Right forelimb (tissue), 1 donor: Measurements from ENCODE around the gene KCNQ1.

Experiments used
- DNase-seq: peaks from one replicate; pipeline ENCODE4 v3.0.0-alpha.2; 2018

The KCNQ1 gene

GRCh38 chr11:2559527-2560311, 114.9 kb downstream of the KCNQ1 start:
- DNase-seq = peak; percentile 44

GRCh38 chr11:2561696-2562581, 117.1 kb downstream of the KCNQ1 start:
- DNase-seq = peak; percentile 59

- peak; percentile 13 for DNase-seq
Measured at GRCh38 chr11:2562890-2563212, 118.0 kb downstream of the KCNQ1 start.

- peak; percentile 16 for DNase-seq
Measured at GRCh38 chr11:2563213-2564007, 118.6 kb downstream of the KCNQ1 start.

GRCh38 chr11:2564008-2564530, 119.3 kb downstream of the KCNQ1 start:
- peak; percentile 30 for DNase-seq

GRCh38 chr11:2564588-2565425, 120.0 kb downstream of the KCNQ1 start:
- peak; percentile 35 for DNase-seq

- no peak for DNase-seq
Measured at GRCh38 chr11:2565447-2566222, 120.8 kb downstream of the KCNQ1 start.

GRCh38 chr11:2566223-2567025, 121.6 kb downstream of the KCNQ1 start:
- peak; percentile 32 for DNase-seq

GRCh38 chr11:2567026-2567671, 122.3 kb downstream of the KCNQ1 start:
- peak; percentile 25 for DNase-seq

GRCh38 chr11:2569321-2569721, 124.5 kb downstream of the KCNQ1 start:
- no peak for DNase-seq

- DNase-seq = peak; percentile 35
Measured at GRCh38 chr11:2569731-2570210, 125.0 kb downstream of the KCNQ1 start.

GRCh38 chr11:2570211-2570811, 125.5 kb downstream of the KCNQ1 start:
- peak; percentile 18 for DNase-seq

GRCh38 chr11:2570841-2571597, 126.2 kb downstream of the KCNQ1 start:
- peak; percentile 21 for DNase-seq

GRCh38 chr11:2571598-2572281, 126.9 kb downstream of the KCNQ1 start:
- no peak for DNase-seq

GRCh38 chr11:2572491-2573239, 127.9 kb downstream of the KCNQ1 start:
- DNase-seq = peak; percentile 19

- peak; percentile 30 for DNase-seq
Measured at GRCh38 chr11:2573240-2574042, 128.6 kb downstream of the KCNQ1 start.
